DOHH2 (cell line): Measurements from ENCODE around the gene NUBP2.

Experiments
- H3F3A ChIP-seq: fragments of 200-600 bp; sonication (generic), shearing (Covaris generic); 2 replicates; pipeline ENCODE4 v1.6.0; 2016; ENCODE audit warnings: antibody characterized with exemption, mild to moderate bottlenecking; ENCODE audit not compliant: control insufficient read depth, insufficient read depth
- H3K27ac ChIP-seq: fragments of 200-600 bp; sonication (generic); 2 replicates; pipeline ENCODE4 v1.5.1; 2014; ENCODE audit warnings: low read depth, mild to moderate bottlenecking, low read length, moderate library complexity
- H3K27me3 ChIP-seq: fragments of 200-600 bp; sonication (generic); 2 replicates; pipeline ENCODE4 v1.6.1; 2014; ENCODE audit warnings: mild to moderate bottlenecking, low read length, mixed read lengths; ENCODE audit not compliant: control insufficient read depth
- H3K36me3 ChIP-seq: fragments of 200-600 bp; sonication (generic); 2 replicates; pipeline ENCODE4 v1.6.1; 2014; ENCODE audit warnings: mild to moderate bottlenecking, low read length, moderate library complexity, mixed read lengths; ENCODE audit not compliant: control insufficient read depth
- H3K4me1 ChIP-seq: fragments of 200-600 bp; sonication (generic); 2 replicates; pipeline ENCODE4 v1.6.1; 2014; ENCODE audit warnings: mild to moderate bottlenecking, low read length, mixed read lengths; ENCODE audit not compliant: control insufficient read depth
- H3K4me2 ChIP-seq: fragments of 200-600 bp; sonication (generic); 2 replicates; pipeline ENCODE4 v1.6.0; 2014; ENCODE audit warnings: mild to moderate bottlenecking, low read length, moderate library complexity
- H3K4me3 ChIP-seq: fragments of 200-600 bp; sonication (generic); 2 replicates; pipeline ENCODE4 v1.5.1; 2014; ENCODE audit warnings: mild to moderate bottlenecking, low read length, mixed read lengths
- H3K79me2 ChIP-seq: fragments of 200-600 bp; sonication (generic); 2 replicates; pipeline ENCODE4 v1.6.1; 2014; ENCODE audit warnings: mild to moderate bottlenecking, low read length, mixed read lengths; ENCODE audit not compliant: control insufficient read depth
- H3K9me2 ChIP-seq: fragments of 200-600 bp; sonication (generic); replicated peaks from 2 replicates; pipeline ENCODE4 v1.6.1; 2014; ENCODE audit warnings: mild to moderate bottlenecking, low read length, mixed read lengths; ENCODE audit not compliant: control insufficient read depth
- H3K9me3 ChIP-seq: fragments of 200-600 bp; sonication (generic); 2 replicates; pipeline ENCODE4 v1.6.1; 2014; ENCODE audit warnings: antibody characterized with exemption, low read length, mixed read lengths; ENCODE audit not compliant: control insufficient read depth, insufficient read depth
- H4K20me1 ChIP-seq: fragments of 200-600 bp; sonication (generic); 2 replicates; pipeline ENCODE4 v1.6.0; 2014; ENCODE audit warnings: low read depth, mild to moderate bottlenecking, antibody characterized with exemption, low read length, moderate library complexity; ENCODE audit not compliant: control insufficient read depth, insufficient read depth
- EZH2phosphoT487 ChIP-seq: fragments of 200-600 bp; sonication (generic); IDR thresholded peaks from 2 replicates; pipeline ENCODE4 v1.6.1; 2017; ENCODE audit warnings: borderline replicate concordance, mild to moderate bottlenecking, antibody characterized with exemption, low read length, moderate library complexity, mixed read lengths
- TF ChIP-seq, protein P1 (sequence below): fragments of 200-600 bp; sonication (generic); IDR thresholded peaks from one replicate; pipeline ENCODE4 v1.5.1; 2014; ENCODE audit warnings: antibody characterized with exemption, mild to moderate bottlenecking, low read depth, low read length; ENCODE audit not compliant: poor library complexity, severe bottlenecking

The NUBP2 gene

GRCh38 chr16:1788095-1788707 is 5.4 kb downstream of the NUBP2 start:
- peaks cover 22% of the 10 kb centered on the region for H3K36me3 ChIP-seq

GRCh38 chr16:1788708-1789100 is 5.9 kb downstream of the NUBP2 start:
- Histone ChIP-seq H3F3A (no peaks in the 10 kb centered on the region), H3K4me3 (no peak overlapping the region), H3K9me3 (no peaks in the 10 kb centered on the region), H3K36me3 (peaks cover 22% of the 10 kb centered on the region), H3K79me2 (peaks cover 42% of the 10 kb centered on the region), H3K9me2 (no peaks in the 10 kb centered on the region), H3K27me3 (no peaks in the 10 kb centered on the region), H3K4me2 (no peak overlapping the region), H3K4me1 (peaks cover 7% of the 10 kb centered on the region), H3K27ac (no peak overlapping the region), H4K20me1 (0 out of 2 replicates have a peak, but pooled peaks cover 5% of the 10 kb centered on the region)
- TF ChIP-seq, protein P1, sequence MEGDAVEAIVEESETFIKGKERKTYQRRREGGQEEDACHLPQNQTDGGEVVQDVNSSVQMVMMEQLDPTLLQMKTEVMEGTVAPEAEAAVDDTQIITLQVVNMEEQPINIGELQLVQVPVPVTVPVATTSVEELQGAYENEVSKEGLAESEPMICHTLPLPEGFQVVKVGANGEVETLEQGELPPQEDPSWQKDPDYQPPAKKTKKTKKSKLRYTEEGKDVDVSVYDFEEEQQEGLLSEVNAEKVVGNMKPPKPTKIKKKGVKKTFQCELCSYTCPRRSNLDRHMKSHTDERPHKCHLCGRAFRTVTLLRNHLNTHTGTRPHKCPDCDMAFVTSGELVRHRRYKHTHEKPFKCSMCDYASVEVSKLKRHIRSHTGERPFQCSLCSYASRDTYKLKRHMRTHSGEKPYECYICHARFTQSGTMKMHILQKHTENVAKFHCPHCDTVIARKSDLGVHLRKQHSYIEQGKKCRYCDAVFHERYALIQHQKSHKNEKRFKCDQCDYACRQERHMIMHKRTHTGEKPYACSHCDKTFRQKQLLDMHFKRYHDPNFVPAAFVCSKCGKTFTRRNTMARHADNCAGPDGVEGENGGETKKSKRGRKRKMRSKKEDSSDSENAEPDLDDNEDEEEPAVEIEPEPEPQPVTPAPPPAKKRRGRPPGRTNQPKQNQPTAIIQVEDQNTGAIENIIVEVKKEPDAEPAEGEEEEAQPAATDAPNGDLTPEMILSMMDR = no peak
- no peak for TF ChIP-seq EZH2phosphoT487

More at GRCh38 chr16:1788095-1788707, 5.4 kb downstream of the NUBP2 start:
- Histone ChIP-seq H3K27me3 (no peaks in the 10 kb centered on the region), H3K9me2 (no peaks in the 10 kb centered on the region), H3K9me3 (no peaks in the 10 kb centered on the region), H3K4me1 (peaks cover 7% of the 10 kb centered on the region), H3K27ac (no peak overlapping the region), H3K4me3 (no peak overlapping the region), H4K20me1 (0 out of 2 replicates have a peak, but pooled peaks cover 5% of the 10 kb centered on the region), H3K79me2 (peaks cover 47% of the 10 kb centered on the region), H3F3A (no peaks in the 10 kb centered on the region), H3K4me2 (no peak overlapping the region)
- TF ChIP-seq, protein P1 = no peak
- TF ChIP-seq EZH2phosphoT487 = no peak

- H3F3A ChIP-seq = no peaks in the 10 kb centered on the region
- no peaks in the 10 kb centered on the region for H3K4me1 ChIP-seq
- no peak overlapping the region for H3K4me2 ChIP-seq
- TF ChIP-seq, protein P1 = no peak
- no peak for TF ChIP-seq EZH2phosphoT487
- peaks cover 33% of the 10 kb centered on the region for H3K79me2 ChIP-seq
- no peaks in the 10 kb centered on the region for H4K20me1 ChIP-seq
- H3K27me3 ChIP-seq = no peaks in the 10 kb centered on the region
- peaks cover 18% of the 10 kb centered on the region for H3K36me3 ChIP-seq
- no peak overlapping the region for H3K27ac ChIP-seq
- H3K9me2 ChIP-seq = no peaks in the 10 kb centered on the region
- no peak overlapping the region for H3K4me3 ChIP-seq
- no peaks in the 10 kb centered on the region for H3K9me3 ChIP-seq
Measured at GRCh38 chr16:1789643-1790045, 6.9 kb downstream of the NUBP2 start.
